Measurements from ENCODE around the gene APOD. TPM values are rescaled to one million over a fixed set of nuclear protein-coding genes. Genes with fewer than 3 reads are reported as not detected.
"Not testable (repeated sequence)": the region's sequence is repeated elsewhere in the genome, so short reads cannot be mapped to it uniquely, and the experiment has no call there.

The APOD gene
- total RNA-seq = not detected

DNA sequence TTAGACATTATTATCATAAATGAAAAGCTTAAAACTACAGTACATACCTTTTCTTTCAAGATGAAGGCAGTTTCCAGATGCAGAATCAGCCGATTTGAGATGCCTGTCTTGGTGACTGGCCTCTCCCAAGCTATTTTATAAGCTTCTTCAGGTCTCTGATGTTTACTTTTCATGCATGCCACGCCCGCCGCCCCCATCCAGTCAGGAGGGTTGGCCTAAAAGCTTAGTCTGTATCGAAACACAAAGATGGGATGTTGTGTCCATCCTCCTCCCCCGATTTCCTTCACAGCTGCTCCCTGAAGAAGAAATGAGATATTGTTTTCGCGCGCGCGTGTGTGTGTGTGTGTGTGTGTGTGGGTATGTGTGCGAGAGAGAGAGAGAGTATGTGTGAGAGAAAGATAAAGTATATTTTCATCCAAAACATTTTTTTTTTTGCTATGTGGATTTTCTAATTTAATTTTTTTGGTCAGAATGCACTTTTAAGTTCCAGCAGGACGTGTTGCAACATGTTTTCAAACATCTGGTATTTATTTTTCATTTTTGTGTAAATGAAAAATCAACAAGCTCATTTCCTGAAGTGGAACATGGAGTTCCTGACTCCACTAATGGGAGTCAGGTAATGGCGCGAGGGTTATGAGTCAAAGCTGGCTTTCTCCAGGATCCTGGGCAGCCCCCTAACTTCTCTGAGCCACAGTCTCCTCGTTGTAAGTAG lies at the start of gene APOD:
APOD (minus strand) TSS at position 110 of the 712 bp plus-strand sequence. CDS start 4,479 bp downstream, outside the sequence.
- H3K27me3 Mint-ChIP-seq (ENCODE audit: low read depth) = no peaks in the 10 kb centered on the region
- no peaks in the 10 kb centered on the region for H3K36me3 Mint-ChIP-seq (ENCODE audit: insufficient read depth)
- ATAC-seq (no peak), DNase-seq (no peak)
- no peaks in the 10 kb centered on the region for H3K9me3 Mint-ChIP-seq
- H3K4me1 Mint-ChIP-seq (ENCODE audit: low read depth) = peaks cover 4% of the 10 kb centered on the region
- H3K4me3 Mint-ChIP-seq = no peak within 1 kb of the TSS

GRCh38 chr3:195633351-195633750 lies 49.6 kb upstream of the APOD start:
- not testable (repeated sequence) for H3K27me3 Mint-ChIP-seq (ENCODE audit: low read depth); H3K36me3 Mint-ChIP-seq (ENCODE audit: insufficient read depth); ATAC-seq; DNase-seq; H3K9me3 Mint-ChIP-seq
- peaks cover 17% of the 10 kb centered on the region for H3K4me1 Mint-ChIP-seq (ENCODE audit: low read depth)
- peak overlapping the region; percentile 49 for H3K4me3 Mint-ChIP-seq

DNA sequence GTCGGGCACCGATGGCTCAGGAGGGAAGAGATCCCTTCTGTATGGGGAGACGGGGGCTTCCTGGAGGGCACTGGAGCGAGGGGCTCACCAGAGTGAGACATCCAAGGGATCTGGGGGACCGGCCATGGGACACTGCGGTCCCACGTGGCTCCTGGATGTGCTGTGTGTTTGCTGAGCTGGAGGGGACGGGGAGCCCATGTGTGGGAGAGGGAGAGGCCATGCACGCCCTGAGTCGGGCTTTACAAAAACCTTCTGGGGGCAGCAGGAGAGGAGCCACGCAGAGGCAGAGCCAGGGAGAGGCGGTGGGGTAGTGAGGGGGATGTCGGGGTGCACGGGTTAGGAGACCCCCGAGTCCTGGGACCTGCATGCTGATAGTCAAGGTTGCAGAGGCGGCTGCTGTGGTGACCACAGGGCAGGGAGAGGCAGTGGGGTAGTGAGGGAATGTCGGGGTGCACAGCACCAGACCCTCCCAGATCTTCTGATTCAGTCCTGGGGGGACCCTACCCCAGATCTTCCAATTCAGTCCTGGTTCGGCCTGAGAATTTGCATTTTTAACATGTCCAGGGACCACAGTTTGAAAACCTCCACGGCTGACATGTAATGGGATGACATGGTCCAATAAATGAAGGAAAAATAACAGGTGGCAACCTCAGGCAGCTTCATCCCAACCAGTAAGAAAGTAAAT lies 48.9 kb upstream of the APOD start:
- not testable (repeated sequence) for ATAC-seq; H3K36me3 Mint-ChIP-seq (ENCODE audit: insufficient read depth); DNase-seq; H3K9me3 Mint-ChIP-seq; H3K27me3 Mint-ChIP-seq (ENCODE audit: low read depth)
- peaks cover 17% of the 10 kb centered on the region for H3K4me1 Mint-ChIP-seq (ENCODE audit: low read depth)
- H3K4me3 Mint-ChIP-seq = peak overlapping the region; percentile 36

DNA sequence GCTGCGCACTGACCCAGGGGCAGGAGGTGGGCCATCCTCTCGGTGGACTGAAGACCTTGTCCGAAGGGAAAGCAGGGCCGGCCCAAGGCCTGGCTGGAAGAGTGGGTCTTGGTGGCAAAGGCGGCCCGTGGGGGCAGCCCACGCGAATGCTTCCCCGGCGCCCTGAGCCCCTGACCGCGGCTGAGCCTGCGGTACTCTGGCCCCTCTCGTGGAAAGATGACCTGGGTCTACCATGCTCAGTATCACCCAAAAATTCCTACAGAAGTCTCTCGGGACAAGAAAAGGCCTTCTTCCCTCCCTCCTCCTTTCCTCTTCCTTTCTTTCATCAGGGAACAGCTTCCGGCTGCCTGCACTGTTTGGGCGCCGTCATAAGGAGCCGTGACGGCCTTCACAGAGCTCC lies 48.3 kb upstream of the APOD start:
- DNase-seq; H3K36me3 Mint-ChIP-seq (ENCODE audit: insufficient read depth); ATAC-seq; H3K27me3 Mint-ChIP-seq (ENCODE audit: low read depth); H3K9me3 Mint-ChIP-seq; H3K4me3 Mint-ChIP-seq: not testable (repeated sequence)
- peaks cover 16% of the 10 kb centered on the region for H3K4me1 Mint-ChIP-seq (ENCODE audit: low read depth)

DNA sequence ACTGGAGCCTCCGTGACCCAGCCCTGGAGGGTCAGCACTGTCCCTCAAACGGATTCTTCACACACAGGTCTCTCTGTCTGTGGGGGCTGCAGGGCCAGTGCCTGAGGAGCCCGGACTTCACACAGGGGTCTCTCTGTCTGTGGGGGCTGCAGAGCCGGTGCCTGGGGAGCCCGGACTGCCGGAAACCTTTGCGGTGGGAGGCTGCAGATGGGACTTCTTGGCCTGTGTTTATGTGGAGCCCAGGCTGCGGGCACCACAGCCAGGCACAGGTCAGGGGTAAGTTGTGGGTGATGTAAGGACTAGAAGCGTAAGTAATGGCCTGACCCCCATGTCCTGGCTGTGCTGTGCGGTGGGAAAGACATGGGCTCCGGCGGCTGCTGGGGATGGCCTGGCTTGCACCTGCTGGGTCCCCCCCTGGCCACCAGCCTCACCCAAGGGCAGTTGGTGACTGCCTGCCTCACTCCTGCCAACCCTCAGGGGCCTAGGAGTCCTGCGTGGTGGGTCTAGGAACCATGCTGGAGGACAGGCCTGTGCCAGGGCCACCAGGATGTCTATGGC lies 47.3 kb upstream of the APOD start:
- H3K9me3 Mint-ChIP-seq; H3K27me3 Mint-ChIP-seq (ENCODE audit: low read depth); ATAC-seq; H3K36me3 Mint-ChIP-seq (ENCODE audit: insufficient read depth); DNase-seq; H3K4me3 Mint-ChIP-seq: not testable (repeated sequence)
- H3K4me1 Mint-ChIP-seq (ENCODE audit: low read depth) = peaks cover 15% of the 10 kb centered on the region

DNA sequence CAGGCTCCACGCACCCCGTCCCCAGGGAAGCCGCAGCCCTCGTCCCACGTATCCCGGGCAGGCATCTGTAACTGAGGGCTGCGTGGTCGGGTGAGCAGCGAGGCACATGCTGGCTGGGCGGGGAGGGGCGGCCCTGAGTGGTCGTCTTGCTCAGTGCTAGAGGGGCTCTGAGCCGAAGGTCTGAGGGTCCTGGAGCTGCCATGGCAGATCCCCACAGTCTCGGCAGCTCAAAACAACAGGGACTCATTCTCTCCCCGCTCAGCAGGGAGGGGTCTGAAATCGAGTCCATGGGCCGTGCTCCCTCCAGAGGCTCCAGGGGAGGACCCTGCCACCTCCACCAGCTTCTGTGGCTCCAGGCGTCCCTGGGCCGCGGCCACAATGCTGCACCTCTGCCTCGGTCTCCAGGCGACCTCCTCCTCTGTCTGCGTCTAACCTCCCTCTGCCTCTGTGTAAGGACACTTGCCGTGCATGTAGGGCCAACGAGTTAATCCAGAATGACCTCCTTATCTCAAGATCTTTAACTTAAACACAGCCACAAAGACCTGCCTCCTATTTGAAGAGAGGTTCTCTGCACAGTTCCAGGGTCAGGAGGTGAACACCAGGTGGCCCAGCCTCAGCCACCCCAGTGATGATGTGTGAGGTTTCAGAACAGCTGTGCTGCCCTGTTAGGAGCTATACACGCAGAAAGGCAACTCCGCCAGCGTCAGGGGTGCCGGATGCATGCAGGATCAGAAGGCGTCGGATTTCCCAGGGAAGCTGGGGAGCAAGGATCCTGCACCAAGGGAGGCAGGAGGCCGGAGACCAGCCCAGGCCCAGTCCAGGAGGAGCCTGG lies 46.6 kb upstream of the APOD start:
- not testable (repeated sequence) for H3K27me3 Mint-ChIP-seq (ENCODE audit: low read depth); H3K9me3 Mint-ChIP-seq; H3K4me3 Mint-ChIP-seq; H3K36me3 Mint-ChIP-seq (ENCODE audit: insufficient read depth); DNase-seq; ATAC-seq
- peaks cover 15% of the 10 kb centered on the region for H3K4me1 Mint-ChIP-seq (ENCODE audit: low read depth)

- H3K27me3 Mint-ChIP-seq (ENCODE audit: low read depth); H3K9me3 Mint-ChIP-seq; ATAC-seq; H3K36me3 Mint-ChIP-seq (ENCODE audit: insufficient read depth); H3K4me3 Mint-ChIP-seq; DNase-seq: not testable (repeated sequence)
- peaks cover 15% of the 10 kb centered on the region for H3K4me1 Mint-ChIP-seq (ENCODE audit: low read depth)
These were observed 45.9 kb upstream of the APOD start for GRCh38 chr3:195629682-195630081.

DNA sequence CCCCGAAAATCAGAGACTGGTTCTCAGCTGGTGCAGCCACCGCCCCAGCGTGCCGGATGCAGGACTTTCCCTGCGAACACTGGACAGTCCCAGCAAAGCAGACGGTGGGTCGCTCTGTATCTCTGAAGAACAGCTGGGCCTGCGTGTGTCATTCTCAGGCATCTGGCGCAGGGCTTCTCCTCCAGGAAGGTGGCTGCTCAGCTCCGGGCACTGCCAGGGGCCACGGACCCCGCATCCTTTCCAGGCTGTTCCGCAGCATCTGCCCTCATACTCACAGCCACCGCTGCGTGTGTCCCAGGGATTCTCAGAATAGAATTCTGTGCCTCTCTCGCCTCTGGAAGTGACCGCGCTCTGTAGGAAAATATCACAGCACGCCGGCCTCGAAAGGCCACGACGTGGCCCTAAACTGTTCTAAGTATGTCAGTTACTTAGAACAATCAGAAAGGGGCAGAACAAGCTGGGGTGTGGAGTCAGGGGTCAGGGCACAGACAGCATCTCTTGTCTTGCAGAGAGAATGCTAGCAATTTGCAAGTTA lies 44.7 kb upstream of the APOD start:
- H3K9me3 Mint-ChIP-seq; DNase-seq; ATAC-seq; H3K27me3 Mint-ChIP-seq (ENCODE audit: low read depth); H3K4me3 Mint-ChIP-seq; H3K36me3 Mint-ChIP-seq (ENCODE audit: insufficient read depth): not testable (repeated sequence)
- peaks cover 14% of the 10 kb centered on the region for H3K4me1 Mint-ChIP-seq (ENCODE audit: low read depth)

GRCh38 chr3:195627515-195628385 lies 44.0 kb upstream of the APOD start:
- DNase-seq; H3K4me3 Mint-ChIP-seq; H3K4me1 Mint-ChIP-seq (ENCODE audit: low read depth); H3K36me3 Mint-ChIP-seq (ENCODE audit: insufficient read depth); ATAC-seq; H3K27me3 Mint-ChIP-seq (ENCODE audit: low read depth); H3K9me3 Mint-ChIP-seq: not testable (repeated sequence)

GRCh38 chr3:195624603-195625560 lies 41.1 kb upstream of the APOD start:
- H3K27me3 Mint-ChIP-seq (ENCODE audit: low read depth); H3K4me1 Mint-ChIP-seq (ENCODE audit: low read depth); H3K9me3 Mint-ChIP-seq; DNase-seq; H3K36me3 Mint-ChIP-seq (ENCODE audit: insufficient read depth): not testable (repeated sequence)
- peak overlapping the region; percentile 58 for H3K4me3 Mint-ChIP-seq
- peak; percentile 91 to 93 for ATAC-seq

DNA sequence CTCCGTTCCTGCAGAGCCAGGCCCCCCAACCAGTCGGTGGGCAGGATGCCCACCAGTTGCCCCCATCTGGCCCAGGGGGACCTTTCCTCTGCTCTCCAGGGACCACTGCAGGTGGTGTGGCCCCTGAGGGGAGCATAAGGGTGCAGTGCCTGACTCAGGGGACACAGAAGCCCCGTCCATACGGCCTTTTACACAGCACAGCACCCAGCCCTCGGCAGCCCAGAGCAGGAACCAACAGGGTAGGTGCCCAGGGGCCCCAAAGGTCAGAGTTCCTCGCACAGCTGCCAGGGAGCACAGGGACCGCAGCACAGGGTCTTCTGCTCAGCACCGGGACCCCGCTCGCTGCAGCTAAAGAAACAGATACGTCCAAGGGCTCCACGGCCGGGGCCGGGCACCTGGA lies 40.4 kb upstream of the APOD start:
- H3K27me3 Mint-ChIP-seq (ENCODE audit: low read depth); H3K4me1 Mint-ChIP-seq (ENCODE audit: low read depth); H3K4me3 Mint-ChIP-seq; H3K9me3 Mint-ChIP-seq; DNase-seq; H3K36me3 Mint-ChIP-seq (ENCODE audit: insufficient read depth); ATAC-seq: not testable (repeated sequence)

DNA sequence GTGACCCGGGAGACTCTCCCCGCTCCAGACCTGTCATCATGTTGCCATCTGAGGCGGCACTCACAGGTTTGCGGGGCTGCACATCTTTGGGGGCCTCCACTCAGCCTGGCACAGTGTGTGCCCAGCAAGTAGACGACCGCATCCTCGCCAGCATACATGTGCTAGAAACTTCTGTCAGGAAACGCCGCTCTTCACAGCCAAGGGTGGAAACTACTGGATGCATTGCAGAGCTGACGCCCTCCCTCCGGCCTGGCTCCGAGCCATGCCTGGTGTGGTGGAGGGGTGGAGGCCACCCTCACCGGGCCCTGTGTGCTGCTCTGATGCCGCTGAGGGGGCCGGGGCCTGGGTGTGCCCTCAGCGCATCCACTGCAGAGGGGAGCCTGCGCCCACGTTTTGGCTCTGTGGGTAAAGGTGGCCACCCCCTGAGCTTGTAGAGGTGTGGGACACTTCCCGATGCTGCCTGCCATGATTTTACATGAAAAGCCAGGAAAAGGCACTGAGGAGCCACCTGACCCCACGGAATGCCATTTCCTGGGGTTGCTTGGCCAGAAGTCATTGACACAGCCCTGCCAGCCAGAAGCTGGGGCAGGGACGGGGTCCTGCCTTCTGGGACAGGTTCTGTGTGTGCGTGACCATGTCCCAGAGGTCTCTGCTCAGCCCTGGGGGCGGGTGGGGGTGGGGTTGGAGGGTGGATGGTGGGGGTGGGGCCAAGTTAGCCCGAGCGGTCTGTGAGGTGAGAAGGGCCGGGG lies 39.7 kb upstream of the APOD start:
- not testable (repeated sequence) for ATAC-seq, H3K4me3 Mint-ChIP-seq, H3K9me3 Mint-ChIP-seq

More for the DNA sequence above, 39.7 kb upstream of the APOD start:
- not testable (repeated sequence) for H3K36me3 Mint-ChIP-seq (ENCODE audit: insufficient read depth); H3K4me1 Mint-ChIP-seq (ENCODE audit: low read depth); DNase-seq; H3K27me3 Mint-ChIP-seq (ENCODE audit: low read depth)
